Natural killer cell treated with Interleukin-12 subunit alpha and Interleukin-12 subunit beta and Interleukin-15 and Interleukin-18, amount 100 ng/mL, for 72 hours (primary cell): Measurements from ENCODE around the gene EHD3. TPM values are rescaled to one million over a fixed set of nuclear protein-coding genes. Genes with fewer than 3 reads are reported as not detected.

Source experiments
- ATAC-seq, 2 donors: fragments of 150-1000 bp; cut with Tn5 transposase in 1 of 2; sonication (Bioruptor Pico), chemical (Tn5 transposase) in 1 of 2; 2 replicates each; pipeline ENCODE4 v1.10.0; 2021
- DNase-seq: peaks from one replicate; pipeline ENCODE4 v3.0.0; 2022; ENCODE audit warnings: low spot score
- H3K27ac Mint-ChIP-seq, 2 donors: 1 replicate in 1 of 2; 2 replicates in 1 of 2; pipeline ENCODE4 v1.8.0; 2022; ENCODE audit warnings: mixed read lengths in 2 of 2, mild to moderate bottlenecking in 1 of 2, moderate library complexity in 1 of 2
- H3K27me3 Mint-ChIP-seq, 2 donors: 1 replicate in 1 of 2; 2 replicates in 1 of 2; pipeline ENCODE4 v1.8.0; 2022; ENCODE audit warnings: mixed read lengths in 2 of 2
- H3K36me3 Mint-ChIP-seq: one replicate; pipeline ENCODE4 v1.8.0; 2022; ENCODE audit warnings: mixed read lengths
- H3K4me1 Mint-ChIP-seq, 2 donors: 1 replicate in 1 of 2; 2 replicates in 1 of 2; pipeline ENCODE4 v1.8.0; 2022; ENCODE audit warnings: low read depth in 2 of 2, mixed read lengths in 2 of 2, mild to moderate bottlenecking in 1 of 2
- H3K4me3 Mint-ChIP-seq: one replicate; pipeline ENCODE4 v1.8.0; 2022; ENCODE audit warnings: mixed read lengths
- H3K9me3 Mint-ChIP-seq: 2 replicates; pipeline ENCODE4 v1.8.0; 2022; ENCODE audit warnings: mixed read lengths
- total RNA-seq, 2 donors: library from RNA; stranded (reverse); gene quantifications; one replicate each; pipeline ENCODE4 v1.2.3, GENCODE V29; 2022

Gene EHD3
- total RNA-seq, 2 donors from 2014 or later: 1.7 to 2.9 TPM

GRCh38 chr2:31219131-31219969 is 14.6 kb upstream of the EHD3 start:
- H3K27me3 Mint-ChIP-seq: peaks cover 15 to 27% of the 10 kb centered on the region in 2 donors
- peak in 1 of 2 donors; percentile 35 for ATAC-seq
- no peak overlapping the region for H3K4me3 Mint-ChIP-seq
- H3K4me1 Mint-ChIP-seq: peaks cover 20 to 41% of the 10 kb centered on the region in 2 donors
- no peaks in the 10 kb centered on the region for H3K9me3 Mint-ChIP-seq
- no peaks in the 10 kb centered on the region for H3K36me3 Mint-ChIP-seq
- DNase-seq: no peak
- no peak overlapping the region for H3K27ac Mint-ChIP-seq

- no peak for DNase-seq
- Mint-ChIP-seq H3K9me3 (no peaks in the 10 kb centered on the region), H3K36me3 (no peaks in the 10 kb centered on the region), H3K4me3 (peak overlapping the region; percentile 26), H3K27ac (no peak overlapping the region), H3K27me3 (peaks cover 22 to 34% of the 10 kb centered on the region in 2 donors), H3K4me1 (peaks cover 14 to 29% of the 10 kb centered on the region in 2 donors)
- peak in 1 of 2 donors; percentile 41 for ATAC-seq
Measured at GRCh38 chr2:31221544-31221943, 12.4 kb upstream of the EHD3 start.

- no peak for ATAC-seq
- peaks cover 22 to 34% of the 10 kb centered on the region in 2 donors for H3K27me3 Mint-ChIP-seq
- H3K27ac Mint-ChIP-seq: no peak overlapping the region
- H3K36me3 Mint-ChIP-seq: no peaks in the 10 kb centered on the region
- H3K9me3 Mint-ChIP-seq: no peaks in the 10 kb centered on the region
- no peak overlapping the region for H3K4me3 Mint-ChIP-seq
- DNase-seq: no peak
- peaks cover 9 to 24% of the 10 kb centered on the region in 2 donors for H3K4me1 Mint-ChIP-seq
Measured at GRCh38 chr2:31222071-31222470, 11.9 kb upstream of the EHD3 start.

- no peak overlapping the region for H3K27ac Mint-ChIP-seq
- no peak for ATAC-seq
- no peaks in the 10 kb centered on the region for H3K9me3 Mint-ChIP-seq
- H3K27me3 Mint-ChIP-seq: peaks cover 22 to 39% of the 10 kb centered on the region in 2 donors
- no peaks in the 10 kb centered on the region for H3K36me3 Mint-ChIP-seq
- H3K4me3 Mint-ChIP-seq: no peak overlapping the region
- peaks cover 2 to 15% of the 10 kb centered on the region in 2 donors for H3K4me1 Mint-ChIP-seq
- DNase-seq: no peak
Measured at GRCh38 chr2:31223026-31223425, 10.9 kb upstream of the EHD3 start.

- no peak for ATAC-seq
- DNase-seq: no peak
- H3K4me1 Mint-ChIP-seq: peaks cover 0 to 13% of the 10 kb centered on the region in 2 donors
- peaks cover 22 to 42% of the 10 kb centered on the region in 2 donors for H3K27me3 Mint-ChIP-seq
- H3K4me3 Mint-ChIP-seq: no peak overlapping the region
- no peaks in the 10 kb centered on the region for H3K9me3 Mint-ChIP-seq
- H3K27ac Mint-ChIP-seq: no peak overlapping the region
- H3K36me3 Mint-ChIP-seq: no peaks in the 10 kb centered on the region
Measured at GRCh38 chr2:31223749-31224148, 10.2 kb upstream of the EHD3 start.

- ATAC-seq (no peak), DNase-seq (no peak)
- no peak overlapping the region for H3K4me3 Mint-ChIP-seq
- H3K27ac Mint-ChIP-seq: no peak overlapping the region
- peaks cover 0 to 4% of the 10 kb centered on the region in 2 donors for H3K4me1 Mint-ChIP-seq
- H3K9me3 Mint-ChIP-seq: no peaks in the 10 kb centered on the region
- peaks cover 20 to 50% of the 10 kb centered on the region in 2 donors for H3K27me3 Mint-ChIP-seq
- no peaks in the 10 kb centered on the region for H3K36me3 Mint-ChIP-seq
Measured at GRCh38 chr2:31226266-31226665, 7.7 kb upstream of the EHD3 start.

GRCh38 chr2:31227110-31227509 is 6.8 kb upstream of the EHD3 start:
- Mint-ChIP-seq H3K36me3 (no peaks in the 10 kb centered on the region), H3K27ac (no peak overlapping the region), H3K27me3 (peaks cover 16 to 48% of the 10 kb centered on the region in 2 donors), H3K4me3 (no peak overlapping the region), H3K9me3 (no peaks in the 10 kb centered on the region), H3K4me1 (no peaks in the 10 kb centered on the region)
- ATAC-seq (no peak), DNase-seq (no peak)

- no peak overlapping the region for H3K27ac Mint-ChIP-seq
- H3K27me3 Mint-ChIP-seq: peaks cover 13 to 44% of the 10 kb centered on the region in 2 donors
- peaks cover 0 to under 1% of the 10 kb centered on the region in 2 donors for H3K4me1 Mint-ChIP-seq
- H3K36me3 Mint-ChIP-seq: no peaks in the 10 kb centered on the region
- ATAC-seq (peak; percentile 56), DNase-seq (no peak)
- H3K9me3 Mint-ChIP-seq: no peaks in the 10 kb centered on the region
- no peak overlapping the region for H3K4me3 Mint-ChIP-seq
Measured at GRCh38 chr2:31227711-31228125, 6.2 kb upstream of the EHD3 start.

- ATAC-seq: no peak
- Mint-ChIP-seq H3K27ac (no peak overlapping the region), H3K9me3 (no peaks in the 10 kb centered on the region), H3K36me3 (no peaks in the 10 kb centered on the region), H3K27me3 (peaks cover 7 to 38% of the 10 kb centered on the region in 2 donors), H3K4me3 (no peak overlapping the region), H3K4me1 (peaks cover 8 to 10% of the 10 kb centered on the region in 2 donors)
- DNase-seq: no peak
Measured at GRCh38 chr2:31228717-31229116, 5.2 kb upstream of the EHD3 start.

GRCh38 chr2:31230751-31231150 is 3.2 kb upstream of the EHD3 start:
- Mint-ChIP-seq H3K4me3 (no peak overlapping the region), H3K27ac (no peak overlapping the region), H3K4me1 (peaks cover 14 to 19% of the 10 kb centered on the region in 2 donors), H3K36me3 (no peaks in the 10 kb centered on the region), H3K9me3 (no peaks in the 10 kb centered on the region), H3K27me3 (peaks cover 3 to 29% of the 10 kb centered on the region in 2 donors)
- ATAC-seq (no peak), DNase-seq (no peak)

GRCh38 chr2:31231571-31232302 is 2.2 kb upstream of the EHD3 start:
- Mint-ChIP-seq H3K36me3 (no peaks in the 10 kb centered on the region), H3K27me3 (peaks cover 0 to 25% of the 10 kb centered on the region in 2 donors), H3K27ac (no peak overlapping the region), H3K4me1 (peaks cover 14 to 19% of the 10 kb centered on the region in 2 donors), H3K4me3 (no peak overlapping the region), H3K9me3 (no peaks in the 10 kb centered on the region)
- DNase-seq: no peak
- ATAC-seq: no peak

GRCh38 chr2:31232586-31232985 is 1.4 kb upstream of the EHD3 start:
- no peak overlapping the region for H3K27ac Mint-ChIP-seq
- peaks cover 0 to 22% of the 10 kb centered on the region in 2 donors for H3K27me3 Mint-ChIP-seq
- no peak overlapping the region for H3K4me3 Mint-ChIP-seq
- H3K4me1 Mint-ChIP-seq: peaks cover 17 to 19% of the 10 kb centered on the region in 2 donors
- ATAC-seq: no peak
- no peaks in the 10 kb centered on the region for H3K9me3 Mint-ChIP-seq
- H3K36me3 Mint-ChIP-seq: no peaks in the 10 kb centered on the region
- no peak for DNase-seq

GRCh38 chr2:31233231-31233630 is 721 bp upstream of the EHD3 start:
- Mint-ChIP-seq H3K4me1 (peaks cover 17 to 19% of the 10 kb centered on the region in 2 donors), H3K27ac (peak overlapping the region in 1 of 2 donors; percentile 17), H3K36me3 (no peaks in the 10 kb centered on the region), H3K4me3 (peak overlapping the region; percentile 69), H3K27me3 (peaks cover 0 to 17% of the 10 kb centered on the region in 2 donors), H3K9me3 (no peaks in the 10 kb centered on the region)
- ATAC-seq: no peak
- no peak for DNase-seq
